ENCODE measurements around the gene LIPA. TPM values are rescaled to one million over a fixed set of nuclear protein-coding genes. Genes with fewer than 3 reads are reported as not detected.

The LIPA gene
- total and polyA plus RNA-seq, 2 of the 4 experiments (the other 2 are of a cell fraction) = 23.1 to 31.9 TPM

- no peaks in the 10 kb centered on the region for H4K20me1 ChIP-seq (ENCODE audit: insufficient read depth, low read length)
- H3K4me2 ChIP-seq (ENCODE audit: low read depth, low read length) = no peak overlapping the region
- no peak for ATAC-seq (ENCODE audit: low read depth)
- no peak overlapping the region for H3K4ac ChIP-seq (ENCODE audit: low read depth, low read length)
- H3K9me1 ChIP-seq (ENCODE audit: insufficient read depth, low read length) = peaks cover 5% of the 10 kb centered on the region
- H3K56ac ChIP-seq (ENCODE audit: extremely low read depth, insufficient read depth, low read length) = no peak overlapping the region
- no peaks in the 10 kb centered on the region for H3K36me3 ChIP-seq (ENCODE audit: control insufficient read depth, insufficient read depth, low read length)
- dilution Hi-C loops (cut with HindIII; ENCODE audit: low sequenced_read_pairs, unreplicated experiment) = no loop called here
- no peak overlapping the region for H4K91ac ChIP-seq (ENCODE audit: insufficient read depth, low read depth, low read length)
- TF ChIP-seq CEBPB (IDR thresholded peaks at IDR 0.05; ENCODE audit: low read depth, low read length) = no peak
- TF ChIP-seq NFE2L2 (IDR thresholded peaks at IDR 0.05; ENCODE audit: low read depth, low read length) = no peak
- TF ChIP-seq FOS (IDR thresholded peaks at IDR 0.05; ENCODE audit: low read depth, low read length) = no peak
- no peak for TF ChIP-seq RAD21 (IDR thresholded peaks at IDR 0.05; ENCODE audit: low read length)
- no peak for TF ChIP-seq BHLHE40 (IDR thresholded peaks at IDR 0.05; ENCODE audit: low read depth, low read length)
- no peak for TF ChIP-seq MXI1 (IDR thresholded peaks at IDR 0.05; ENCODE audit: borderline replicate concordance, low read depth, low read length)
- TF ChIP-seq USF2 (IDR thresholded peaks at IDR 0.05; ENCODE audit: low read depth, low read length) = no peak
- TF ChIP-seq MAFK (IDR thresholded peaks at IDR 0.05; ENCODE audit: low read depth, low read length) = no peak
- no peak for TF ChIP-seq RCOR1 (IDR thresholded peaks at IDR 0.05; ENCODE audit: insufficient replicate concordance, low read length)
- no peak for TF ChIP-seq RFX5 (IDR thresholded peaks at IDR 0.05; ENCODE audit: low read depth, low read length)
- TF ChIP-seq ELK1 (IDR thresholded peaks at IDR 0.05; ENCODE audit: borderline replicate concordance, low read depth, low read length) = no peak
- no peak for TF ChIP-seq MAZ (IDR thresholded peaks at IDR 0.05; ENCODE audit: borderline replicate concordance, low read depth, low read length)
- no peak for TF ChIP-seq POLR2A (IDR thresholded peaks at IDR 0.05; ENCODE audit: low read depth, low read length)
- no peak for TF ChIP-seq CTCF (conservative IDR thresholded peaks at IDR 0.05; ENCODE audit: low read depth, low read length)
- TF ChIP-seq CHD1 (IDR thresholded peaks at IDR 0.05; ENCODE audit: low read depth, low read length) = no peak
- no peak for TF ChIP-seq SMC3 (IDR thresholded peaks at IDR 0.05; ENCODE audit: low read depth, low read length)
- H2BK120ac ChIP-seq (ENCODE audit: low read depth, low read length) = no peak overlapping the region
- in situ Hi-C loops (cut with MboI; ENCODE audit: low sequenced_read_pairs) = no loop called here
- H2AK5ac ChIP-seq (ENCODE audit: low read depth, low read length) = no peak overlapping the region
- no peak overlapping the region for H2BK5ac ChIP-seq (ENCODE audit: low read depth, low read length, poor library complexity, severe bottlenecking)
- no peak for DNase-seq
- no peak overlapping the region for H2AK9ac ChIP-seq (replicated peaks; ENCODE audit: low read depth, low read length, poor library complexity)
- no peaks in the 10 kb centered on the region for H3K27me3 ChIP-seq (ENCODE audit: control insufficient read depth, insufficient read depth, low read length)
- POLR2A ChIA-PET (ENCODE audit: unreplicated experiment) = no interaction called here
- H4K8ac ChIP-seq (ENCODE audit: low read depth in 2 of 2, low read length in 2 of 2) = no peak overlapping the region
- no peak overlapping the region for H2BK20ac ChIP-seq (ENCODE audit: low read depth, low read length)
- no peak overlapping the region for H2AFZ ChIP-seq (replicated peaks; ENCODE audit: low read length, poor library complexity)
- no peaks in the 10 kb centered on the region for H3K9me3 ChIP-seq (ENCODE audit: control insufficient read depth, insufficient read depth, low read length)
- no peak overlapping the region for H3K18ac ChIP-seq (ENCODE audit: low read depth, low read length)
- no TSS peak for BruUV-seq (replicated peaks)
- no peak overlapping the region for H3K14ac ChIP-seq (replicated peaks; ENCODE audit: low read depth, low read length)
- 100% methylated on average over 2 of the region's 3 CpGs; no CpG with 5 or more reads in 1 of the 2 experiments for WGBS, 2 experiments (ENCODE audit: extremely low coverage in 2 of 2, insufficient read length in 1 of 2)
- no peak overlapping the region for H3K23ac ChIP-seq (ENCODE audit: low read depth, low read length)
- intact Hi-C loops (cut with micrococcal nuclease) = no loop called here
- CTCF ChIA-PET = no interaction called here
- H2BK15ac ChIP-seq (ENCODE audit: low read depth, low read length) = no peak overlapping the region
- no peak overlapping the region for H3K4me3 ChIP-seq (ENCODE audit: insufficient read depth, low read depth, low read length)
- no peak overlapping the region for H3K27ac ChIP-seq (ENCODE audit: insufficient read depth, low read length)
- no peak overlapping the region for H4K5ac ChIP-seq (ENCODE audit: low read depth, low read length)
- H3K9ac ChIP-seq (ENCODE audit: low read depth, low read length) = no peak overlapping the region
- no peaks in the 10 kb centered on the region for H3K79me1 ChIP-seq (ENCODE audit: low read depth in 1 of 2, low read length in 2 of 2)
- H3K4me1 ChIP-seq (ENCODE audit: control insufficient read depth, insufficient read depth, low read length) = peaks cover 6% of the 10 kb centered on the region; the same call in 1 of the 2 replicates
Observed at GRCh38 chr10:89240519-89240918, 11.1 kb downstream of the LIPA start.

Measured in IMR-90 (cell line).